A549 (cell line): ENCODE data around the gene TMEM108. TPM values are rescaled to one million over a fixed set of nuclear protein-coding genes. Genes with fewer than 3 reads are reported as not detected.

Source experiments
- ATAC-seq, 2 experiments: fragments of 200-7000 bp in 1 of 2; fragments of >200 bp in 1 of 2; cut with Nextera tagmentation in 1 of 2; cut with Tn5 transposase in 1 of 2; 3 replicates each; pipeline versions ENCODE4 v1.8.0 to v1.9.1; 2018 to 2020; ENCODE audit warnings: mild to moderate bottlenecking in 1 of 2, moderate library complexity in 1 of 2
- CTCF ChIA-PET: fragments of 300-600 bp; sonication (Branson Sonifier 250); formaldehyde crosslinking; extraction: SDS; loops from one replicate; lab custom pipeline; 2021; ENCODE audit warnings: antibody characterized with exemption, inconsistent platforms; lab: Yijun Ruan, JAX
- POLR2A ChIA-PET: fragments of 350-600 bp; formaldehyde crosslinking; extraction: SDS; loops from one replicate; lab custom pipeline; 2021; ENCODE audit warnings: antibody characterized with exemption, inconsistent platforms; lab: Yijun Ruan, JAX
- DNase-seq, 2 experiments: peaks; one replicate each; pipeline versions ENCODE4 v3.0.0 to v3.0.0-alpha.2; 2011 to 2016; ENCODE audit warnings: low read depth in 1 of 2, low spot score in 1 of 2
- FAIRE-seq: peaks from 2 replicates; lab custom pipeline; 2011; peaks lifted over from hg19 to GRCh38; lab: Jason Lieb, UNC
- H3K27ac ChIP-seq, 2 experiments: fragments of >200 bp; sonication (Bioruptor Twin); formaldehyde crosslinking; 3 replicates each; pipeline ENCODE4 v1.5.1; 2016 to 2017
- H3K4me1 ChIP-seq: fragments of >200 bp; sonication (Bioruptor Twin); formaldehyde crosslinking; 3 replicates; pipeline ENCODE4 v1.6.1; 2016
- H3K4me2 ChIP-seq: fragments of >200 bp; sonication (Bioruptor Twin); formaldehyde crosslinking; 3 replicates; pipeline ENCODE4 v1.6.1; 2016
- H3K4me3 ChIP-seq: fragments of >200 bp; sonication (Bioruptor Twin); formaldehyde crosslinking; 3 replicates; pipeline ENCODE4 v1.5.1; 2016
- H3K9me3 ChIP-seq: fragments of >200 bp; sonication (Bioruptor Twin); formaldehyde crosslinking; 3 replicates; pipeline ENCODE4 v1.6.1; 2016
- BHLHE40 ChIP-seq: IDR thresholded peaks from 2 replicates; pipeline ENCODE4 v1.6.1; 2012; ENCODE audit warnings: low read depth, low read length, inconsistent platforms
- CEBPB ChIP-seq, 2 experiments: fragments of >200 bp in 1 of 2; sonication (Bioruptor Twin) in 1 of 2; formaldehyde crosslinking in 1 of 2; IDR thresholded peaks; 2 replicates each; pipeline ENCODE4 v1.6.1; 2012 to 2016
- CHD2 ChIP-seq: fragments of 150-350 bp; IDR thresholded peaks from 2 replicates; pipeline ENCODE4 v1.6.1; 2014; ENCODE audit warnings: low read length; ENCODE audit not compliant: partially characterized antibody
- CHD4 ChIP-seq: fragments of 200-600 bp; sonication (generic); IDR thresholded peaks from 2 replicates; pipeline ENCODE4 v1.6.1; 2016; ENCODE audit warnings: antibody characterized with exemption, mild to moderate bottlenecking, borderline replicate concordance
- EHMT2 ChIP-seq: fragments of 200-600 bp; sonication (generic); IDR thresholded peaks from 2 replicates; pipeline ENCODE4 v1.6.1; 2016; ENCODE audit warnings: antibody characterized with exemption, low read depth, mild to moderate bottlenecking, moderate library complexity
- FOSB ChIP-seq: fragments of 250-450 bp; sonication (Bioruptor Pico); IDR thresholded peaks from 2 replicates; pipeline ENCODE4 v1.5.0; 2020; ENCODE audit warnings: mild to moderate bottlenecking, moderate library complexity
- HES2 ChIP-seq: fragments of >200 bp; sonication (Bioruptor Twin); formaldehyde crosslinking; IDR thresholded peaks from 2 replicates; pipeline ENCODE4 v1.6.1; 2016
- HEYL ChIP-seq: fragments of 250-450 bp; sonication (Bioruptor Pico); IDR thresholded peaks from 2 replicates; pipeline ENCODE4 v1.8.0; 2021; ENCODE audit warnings: mild to moderate bottlenecking, moderate library complexity
- HOXB13 ChIP-seq: fragments of 250-450 bp; sonication (Bioruptor Pico); IDR thresholded peaks from 2 replicates; pipeline ENCODE4 v1.5.0; 2020; ENCODE audit warnings: low read depth, mild to moderate bottlenecking, moderate library complexity
- KDM5A ChIP-seq: fragments of 200-600 bp; sonication (generic); IDR thresholded peaks from 2 replicates; pipeline ENCODE4 v1.6.1; 2016; ENCODE audit warnings: antibody characterized with exemption, mild to moderate bottlenecking
- MAX ChIP-seq: IDR thresholded peaks from 2 replicates; pipeline ENCODE4 v1.6.1; 2012
- MAZ ChIP-seq: fragments of 150-350 bp; IDR thresholded peaks from 2 replicates; pipeline ENCODE4 v1.6.1; 2014; ENCODE audit warnings: antibody characterized with exemption, low read depth, low read length, borderline replicate concordance
- NR3C1 ChIP-seq: fragments of >200 bp; sonication (Bioruptor Twin); formaldehyde crosslinking; IDR thresholded peaks from 3 replicates; pipeline ENCODE4 v1.6.1; 2017
- RAD21 ChIP-seq, 2 experiments: fragments of >200 bp in 1 of 2; sonication (Bioruptor Twin) in 1 of 2; formaldehyde crosslinking in 1 of 2; IDR thresholded peaks in 1 of 2; conservative IDR thresholded peaks in 1 of 2; 2 replicates in 1 of 2; 3 replicates in 1 of 2; pipeline ENCODE4 v1.6.1; 2012 to 2018; ENCODE audit warnings: inconsistent platforms in 1 of 2
- RCOR1 ChIP-seq: fragments of 150-350 bp; IDR thresholded peaks from 2 replicates; pipeline ENCODE4 v1.6.1; 2014; ENCODE audit warnings: antibody characterized with exemption, low read length, low read depth
- SMC3 ChIP-seq: fragments of >200 bp; sonication (Bioruptor Twin); formaldehyde crosslinking; IDR thresholded peaks from 3 replicates; pipeline ENCODE4 v1.6.1; 2018; ENCODE audit warnings: inconsistent platforms
- ZNF302 ChIP-seq: fragments of 250-450 bp; sonication (Bioruptor Pico); IDR thresholded peaks from 2 replicates; pipeline ENCODE4 v1.9.0; 2021; ENCODE audit warnings: inconsistent platforms, mild to moderate bottlenecking, moderate library complexity
- ZSCAN20 ChIP-seq: fragments of 250-450 bp; sonication (Bioruptor Pico); IDR thresholded peaks from 2 replicates; pipeline ENCODE4 v1.8.0; 2022; ENCODE audit warnings: mild to moderate bottlenecking, moderate library complexity
- WGBS: methylation state at CpG from one replicate; pipeline ENCODE4 v1.1.6; 2017; ENCODE audit errors: missing lambda C conversion rate; 5-methylcytosine and 5-hydroxymethylcytosine counted together
- polyA plus RNA-seq, 4 experiments: library from polyadenylated mRNA; depleted of rRNA in 3 of 4; stranded (reverse); fragments of >200 nt; fragmentation: RNase III in 1 of 4; extraction: RNeasy Plus Mini Kit Qiagen cat#74134 plus additional on column Dnase treatment in 1 of 4; gene quantifications; 2 replicates in 3 of 4; 3 replicates in 1 of 4; pipeline ENCODE4 v1.2.3, GENCODE V29; 2011 to 2017
- TF ChIP-seq, protein P1 (sequence below): fragments of 150-350 bp; IDR thresholded peaks from 2 replicates; pipeline ENCODE4 v1.6.1; 2014; ENCODE audit warnings: low read depth, mild to moderate bottlenecking, low read length

Gene TMEM108
- polyA plus RNA-seq, 2 of the 4 experiments (the other 2 are of a cell fraction): not detected

DNA sequence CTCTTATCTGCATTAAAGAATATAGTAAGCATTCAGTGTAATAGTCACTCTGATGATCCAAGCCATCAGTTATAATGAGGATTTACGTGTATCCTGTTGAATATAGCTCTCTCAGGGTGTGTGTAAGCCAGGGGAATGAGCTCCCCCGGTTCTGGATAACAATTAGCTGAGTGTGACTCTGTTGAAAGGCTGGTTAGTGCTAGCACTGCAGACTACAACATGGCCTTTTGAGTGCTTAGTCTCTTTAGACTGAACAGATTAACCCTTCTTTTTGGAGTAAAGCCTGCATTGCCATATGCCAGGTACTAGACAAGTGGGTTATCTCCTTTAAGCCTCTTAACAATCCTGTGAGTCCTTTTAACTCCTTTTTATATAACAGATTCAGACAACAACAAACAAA lies 119.5 kb downstream of the TMEM108 start:
- WGBS: 0% methylated on average over 2 of the region's 2 CpGs
- no peak for FAIRE-seq
- H3K4me3 ChIP-seq: no peak overlapping the region

GRCh38 chr3:133158686-133159085 lies 120.5 kb downstream of the TMEM108 start:
- WGBS: 40% methylated on average over 1 of the region's 1 CpG
- no peak for ATAC-seq

More for the DNA sequence above, 119.5 kb downstream of the TMEM108 start:
- TF ChIP-seq CHD2: no peak
- no peak for TF ChIP-seq SMC3
- no peak for TF ChIP-seq HOXB13 (CRISPR knock-in tag)
- no peak for TF ChIP-seq RCOR1
- ATAC-seq (no peak), DNase-seq (no peak)
- Histone ChIP-seq H3K9me3 (no peaks in the 10 kb centered on the region), H3K4me1 (no peaks in the 10 kb centered on the region), H3K27ac (no peak overlapping the region), H3K4me2 (no peak overlapping the region)
- ChIA-PET CTCF (no interaction called here), POLR2A (no interaction called here)

GRCh38 chr3:133159498-133160475 lies 121.6 kb downstream of the TMEM108 start:
- no peak overlapping the region for H3K27ac ChIP-seq
- CTCF ChIA-PET: interaction anchor here (0.7 kb wide), 1 partner anchor 357 kb away, joined by 3 read pairs; no protein-coding TSS in a partner anchor
- TF ChIP-seq EHMT2: no peak
- TF ChIP-seq CHD4: no peak
- TF ChIP-seq BHLHE40: no peak
- TF ChIP-seq HEYL (CRISPR knock-in tag): no peak
- no peak for TF ChIP-seq NR3C1
- TF ChIP-seq, protein P1, sequence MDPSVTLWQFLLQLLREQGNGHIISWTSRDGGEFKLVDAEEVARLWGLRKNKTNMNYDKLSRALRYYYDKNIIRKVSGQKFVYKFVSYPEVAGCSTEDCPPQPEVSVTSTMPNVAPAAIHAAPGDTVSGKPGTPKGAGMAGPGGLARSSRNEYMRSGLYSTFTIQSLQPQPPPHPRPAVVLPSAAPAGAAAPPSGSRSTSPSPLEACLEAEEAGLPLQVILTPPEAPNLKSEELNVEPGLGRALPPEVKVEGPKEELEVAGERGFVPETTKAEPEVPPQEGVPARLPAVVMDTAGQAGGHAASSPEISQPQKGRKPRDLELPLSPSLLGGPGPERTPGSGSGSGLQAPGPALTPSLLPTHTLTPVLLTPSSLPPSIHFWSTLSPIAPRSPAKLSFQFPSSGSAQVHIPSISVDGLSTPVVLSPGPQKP: no peak
- TF ChIP-seq ZSCAN20 (CRISPR knock-in tag): no peak
- no peak for ATAC-seq
- no peaks in the 10 kb centered on the region for H3K9me3 ChIP-seq
- H3K4me2 ChIP-seq: no peak overlapping the region
- no peak overlapping the region for H3K4me3 ChIP-seq
- POLR2A ChIA-PET: no interaction called here
- H3K4me1 ChIP-seq: no peaks in the 10 kb centered on the region
- FAIRE-seq: no peak
- no peak for DNase-seq
- WGBS: 42% methylated on average over 11 of the region's 12 CpGs

More at GRCh38 chr3:133158686-133159085, 120.5 kb downstream of the TMEM108 start:
- Histone ChIP-seq H3K4me1 (no peaks in the 10 kb centered on the region), H3K4me3 (no peak overlapping the region), H3K9me3 (no peaks in the 10 kb centered on the region), H3K27ac (no peak overlapping the region), H3K4me2 (no peak overlapping the region)
- FAIRE-seq (no peak), DNase-seq (no peak)
- ChIA-PET POLR2A (no interaction called here), CTCF (no interaction called here)
- no peak for TF ChIP-seq ZNF302 (CRISPR knock-in tag)
- no peak for TF ChIP-seq MAZ
- no peak for TF ChIP-seq MAX
- TF ChIP-seq RAD21 (conservative IDR thresholded peaks at IDR 0.05 in 1 of 2, IDR thresholded peaks at IDR 0.05 in 1 of 2): no peak
- TF ChIP-seq KDM5A: no peak
- TF ChIP-seq CEBPB (IDR thresholded peaks at IDR 0.05): no peak
- no peak for TF ChIP-seq SMC3
- TF ChIP-seq HES2: no peak
- no peak for TF ChIP-seq FOSB (CRISPR knock-in tag)
